Chondrocyte (in vitro differentiated cells): ENCODE results near the gene SLC9A3. TPM values are rescaled to one million over a fixed set of nuclear protein-coding genes. Genes with fewer than 3 reads are reported as not detected.

Source experiments
- DNase-seq: peaks from one replicate; pipeline ENCODE4 v3.0.0; 2021; ENCODE audit warnings: mixed read lengths, low spot score
- H3K27ac Mint-ChIP-seq: one replicate; pipeline ENCODE4 v1.8.0; 2021; ENCODE audit warnings: mild to moderate bottlenecking, moderate library complexity, mixed read lengths; ENCODE audit not compliant: unreplicated experiment
- H3K27me3 Mint-ChIP-seq: 2 replicates; pipeline ENCODE4 v1.8.0; 2021; ENCODE audit warnings: low read depth, mixed read lengths
- H3K36me3 Mint-ChIP-seq: 2 replicates; pipeline ENCODE4 v1.8.0; 2021; ENCODE audit warnings: low read depth, mixed read lengths
- H3K4me1 Mint-ChIP-seq: 2 replicates; pipeline ENCODE4 v1.8.0; 2021; ENCODE audit warnings: low read depth, mild to moderate bottlenecking, mixed read lengths
- H3K4me3 Mint-ChIP-seq: one replicate; pipeline ENCODE4 v1.8.0; 2021; ENCODE audit warnings: mild to moderate bottlenecking, moderate library complexity, mixed read lengths; ENCODE audit not compliant: unreplicated experiment
- H3K9me3 Mint-ChIP-seq: 2 replicates; pipeline ENCODE4 v1.8.0; 2021; ENCODE audit warnings: low read depth, mixed read lengths
- total RNA-seq: library from RNA; stranded (reverse); gene quantifications from 3 replicates; pipeline ENCODE4 v1.2.1, GENCODE V29; 2021
- TF ChIP-seq, protein P1 (sequence below): fragments of 200-600 bp; sonication (generic); IDR thresholded peaks from 2 replicates; pipeline ENCODE4 v1.5.0; 2021; ENCODE audit warnings: antibody characterized with exemption, mild to moderate bottlenecking, moderate library complexity

SLC9A3 gene
- total RNA-seq, 1 donor from 2014 or later = 0.95 TPM

DNA sequence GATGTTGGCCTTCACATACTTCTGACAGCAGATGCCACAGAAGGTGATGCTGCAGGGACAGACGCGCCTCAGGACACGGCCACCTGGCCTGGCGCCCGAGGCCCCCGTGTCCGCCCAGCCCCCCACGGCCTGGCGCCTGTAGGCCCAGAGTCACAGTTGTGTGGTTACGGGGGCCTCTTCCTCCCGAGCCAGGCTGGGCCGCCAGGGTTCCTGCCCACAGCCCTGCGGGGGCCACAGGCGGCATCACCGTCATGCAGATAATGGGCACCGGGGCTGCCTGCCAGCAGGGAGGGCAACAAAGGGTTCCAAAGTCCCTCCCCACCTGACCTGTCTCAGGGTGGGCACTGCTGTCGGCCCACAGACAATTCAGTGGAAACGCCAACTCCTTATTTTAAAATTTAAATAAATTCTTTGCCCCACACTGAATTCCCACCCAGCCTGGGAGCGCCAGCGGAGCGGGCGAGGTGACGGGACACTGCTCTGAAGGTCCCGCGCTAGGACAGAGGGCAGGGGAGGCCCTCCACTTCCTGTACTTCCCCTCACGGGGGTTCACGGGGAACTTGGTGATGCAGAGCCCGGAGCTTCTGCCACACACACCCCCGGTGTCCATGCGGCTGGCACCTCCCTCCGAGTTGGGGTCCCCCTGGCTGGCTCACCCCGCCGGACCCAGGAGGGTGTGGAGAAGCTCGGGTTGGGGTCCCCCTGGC is 40.7 kb downstream of the SLC9A3 start:
- TF ChIP-seq, protein P1, sequence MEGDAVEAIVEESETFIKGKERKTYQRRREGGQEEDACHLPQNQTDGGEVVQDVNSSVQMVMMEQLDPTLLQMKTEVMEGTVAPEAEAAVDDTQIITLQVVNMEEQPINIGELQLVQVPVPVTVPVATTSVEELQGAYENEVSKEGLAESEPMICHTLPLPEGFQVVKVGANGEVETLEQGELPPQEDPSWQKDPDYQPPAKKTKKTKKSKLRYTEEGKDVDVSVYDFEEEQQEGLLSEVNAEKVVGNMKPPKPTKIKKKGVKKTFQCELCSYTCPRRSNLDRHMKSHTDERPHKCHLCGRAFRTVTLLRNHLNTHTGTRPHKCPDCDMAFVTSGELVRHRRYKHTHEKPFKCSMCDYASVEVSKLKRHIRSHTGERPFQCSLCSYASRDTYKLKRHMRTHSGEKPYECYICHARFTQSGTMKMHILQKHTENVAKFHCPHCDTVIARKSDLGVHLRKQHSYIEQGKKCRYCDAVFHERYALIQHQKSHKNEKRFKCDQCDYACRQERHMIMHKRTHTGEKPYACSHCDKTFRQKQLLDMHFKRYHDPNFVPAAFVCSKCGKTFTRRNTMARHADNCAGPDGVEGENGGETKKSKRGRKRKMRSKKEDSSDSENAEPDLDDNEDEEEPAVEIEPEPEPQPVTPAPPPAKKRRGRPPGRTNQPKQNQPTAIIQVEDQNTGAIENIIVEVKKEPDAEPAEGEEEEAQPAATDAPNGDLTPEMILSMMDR = no peak
- Mint-ChIP-seq H3K9me3 (no peaks in the 10 kb centered on the region), H3K36me3 (no peaks in the 10 kb centered on the region), H3K27me3 (no peaks in the 10 kb centered on the region), H3K4me3 (no peak overlapping the region), H3K27ac (no peak overlapping the region), H3K4me1 (no peaks in the 10 kb centered on the region)
- DNase-seq = no peak

DNA sequence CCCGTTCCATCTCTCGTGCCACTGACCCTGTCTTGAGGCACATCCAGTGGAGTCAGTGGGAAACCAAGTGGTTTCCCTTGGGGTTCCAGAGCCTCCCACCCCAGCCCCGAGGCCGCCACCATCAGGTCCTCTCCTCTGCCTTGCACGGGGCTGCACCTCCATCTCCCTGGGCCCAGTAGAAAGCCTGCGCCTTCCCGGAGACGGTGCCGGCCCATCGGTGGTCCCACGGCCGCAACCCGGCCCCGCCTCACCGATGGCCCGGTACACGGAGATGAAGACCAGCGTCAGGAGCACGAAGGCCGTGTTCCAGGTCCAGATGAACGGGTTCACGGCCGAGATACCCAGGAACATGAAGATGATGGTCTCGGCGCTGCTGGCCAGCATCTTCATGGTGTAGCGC is 41.2 kb downstream of the SLC9A3 start:
- no peaks in the 10 kb centered on the region for H3K27me3 Mint-ChIP-seq
- H3K27ac Mint-ChIP-seq = no peak overlapping the region
- no peaks in the 10 kb centered on the region for H3K36me3 Mint-ChIP-seq
- no peak for DNase-seq
- TF ChIP-seq, protein P1 = no peak
- H3K9me3 Mint-ChIP-seq = no peaks in the 10 kb centered on the region
- no peaks in the 10 kb centered on the region for H3K4me1 Mint-ChIP-seq
- no peak overlapping the region for H3K4me3 Mint-ChIP-seq

DNA sequence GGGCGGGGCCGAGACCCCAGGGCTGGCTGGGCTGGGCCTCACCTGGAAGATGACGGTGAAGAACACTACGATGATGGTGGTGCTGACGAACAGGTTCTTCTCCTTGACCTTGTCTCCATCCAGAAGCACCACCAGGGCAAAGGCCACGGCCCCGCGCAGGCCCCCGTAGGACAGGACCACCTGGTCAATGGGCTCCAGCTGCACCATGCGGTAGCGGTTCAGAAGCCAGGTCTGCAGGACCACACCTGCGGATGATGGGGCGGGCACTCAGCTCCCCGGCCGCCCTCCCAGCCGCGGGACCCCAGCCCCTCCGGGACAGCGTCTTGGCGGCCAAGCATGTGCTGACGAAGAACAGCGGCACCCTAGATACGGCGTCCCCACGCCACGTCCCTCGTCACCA is 41.7 kb downstream of the SLC9A3 start:
- TF ChIP-seq, protein P1 = no peak
- H3K4me3 Mint-ChIP-seq = no peak overlapping the region
- H3K27ac Mint-ChIP-seq = no peak overlapping the region
- H3K36me3 Mint-ChIP-seq = no peaks in the 10 kb centered on the region
- no peaks in the 10 kb centered on the region for H3K4me1 Mint-ChIP-seq
- no peaks in the 10 kb centered on the region for H3K9me3 Mint-ChIP-seq
- no peaks in the 10 kb centered on the region for H3K27me3 Mint-ChIP-seq
- no peak for DNase-seq

DNA sequence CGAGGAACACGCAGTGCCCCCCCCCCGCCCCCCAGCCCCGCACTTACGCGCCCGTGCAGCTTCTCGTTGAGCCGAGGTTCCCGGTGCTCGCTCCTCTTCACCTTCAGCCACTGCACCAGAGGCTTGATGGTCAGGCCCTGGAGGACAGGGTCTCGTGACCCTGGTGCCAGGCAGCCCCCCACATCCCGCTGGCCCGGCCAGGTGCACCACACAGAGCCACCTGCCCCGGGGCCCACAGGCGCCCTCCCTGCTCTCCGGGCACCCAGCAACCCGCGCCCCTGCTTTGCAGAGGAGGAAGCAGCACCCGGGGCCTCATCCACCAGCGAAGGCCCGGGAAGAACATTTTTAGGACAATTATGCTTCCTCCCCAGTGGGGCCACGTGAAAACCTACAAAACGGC is 42.2 kb downstream of the SLC9A3 start:
- Mint-ChIP-seq H3K4me1 (no peaks in the 10 kb centered on the region), H3K4me3 (no peak overlapping the region), H3K27me3 (no peaks in the 10 kb centered on the region), H3K9me3 (no peaks in the 10 kb centered on the region), H3K36me3 (no peaks in the 10 kb centered on the region), H3K27ac (no peak overlapping the region)
- DNase-seq = no peak
- TF ChIP-seq, protein P1 = no peak

DNA sequence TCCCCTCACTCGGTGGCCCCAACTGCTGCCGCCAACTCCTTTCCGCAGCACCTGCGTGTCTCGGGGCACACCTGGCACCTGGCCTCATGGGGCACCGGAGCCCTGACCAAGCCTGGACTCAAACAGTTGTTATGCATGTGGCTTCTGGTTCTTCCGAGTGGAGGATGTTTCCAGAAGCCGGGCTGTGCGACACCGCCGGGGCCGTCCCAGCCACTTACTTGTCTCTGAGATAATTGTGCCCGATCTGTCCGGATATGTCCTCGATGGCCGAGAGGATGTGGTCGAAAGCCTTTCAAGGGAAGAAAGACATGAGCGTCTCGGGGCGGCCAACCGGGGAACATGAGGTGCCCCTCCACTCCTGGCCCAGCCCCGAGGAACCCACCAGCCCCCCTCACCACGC is 42.9 kb downstream of the SLC9A3 start:
- H3K36me3 Mint-ChIP-seq = no peaks in the 10 kb centered on the region
- no peak overlapping the region for H3K4me3 Mint-ChIP-seq
- H3K9me3 Mint-ChIP-seq = no peaks in the 10 kb centered on the region
- H3K4me1 Mint-ChIP-seq = no peaks in the 10 kb centered on the region
- H3K27ac Mint-ChIP-seq = no peak overlapping the region
- TF ChIP-seq, protein P1 = no peak
- no peak for DNase-seq
- no peaks in the 10 kb centered on the region for H3K27me3 Mint-ChIP-seq
